Ishikawa (cell line): ENCODE results near the gene COPZ2.

Experiments used
- CEBPB ChIP-seq: IDR thresholded peaks from 2 replicates; pipeline ENCODE4 v1.6.1; 2012
- CREB1 ChIP-seq: IDR thresholded peaks from 2 replicates; pipeline ENCODE4 v1.6.1; 2012; ENCODE audit warnings: low read depth
- EGR1 ChIP-seq: IDR thresholded peaks from 2 replicates; pipeline ENCODE4 v1.6.1; 2012
- EP300 ChIP-seq: IDR thresholded peaks from 2 replicates; pipeline ENCODE4 v1.6.1; 2012; ENCODE audit warnings: borderline replicate concordance
- FOXM1 ChIP-seq: IDR thresholded peaks from 2 replicates; pipeline ENCODE4 v1.6.1; 2012; ENCODE audit warnings: low read depth, borderline replicate concordance
- NFIC ChIP-seq: IDR thresholded peaks from 2 replicates; pipeline ENCODE4 v1.6.1; 2012
- RAD21 ChIP-seq: IDR thresholded peaks from 2 replicates; pipeline ENCODE4 v1.6.1; 2012; ENCODE audit warnings: low read depth
- TAF1 ChIP-seq: IDR thresholded peaks from 2 replicates; pipeline ENCODE4 v1.6.1; 2012; ENCODE audit warnings: low read depth, mild to moderate bottlenecking
- TCF12 ChIP-seq: IDR thresholded peaks from 2 replicates; pipeline ENCODE4 v1.6.1; 2012; ENCODE audit warnings: low read depth
- TEAD4 ChIP-seq: IDR thresholded peaks from 2 replicates; pipeline ENCODE4 v1.6.1; 2012
- YY1 ChIP-seq: IDR thresholded peaks from 2 replicates; pipeline ENCODE4 v1.6.1; 2012; ENCODE audit warnings: low read depth
- ZBTB7A ChIP-seq: IDR thresholded peaks from 2 replicates; pipeline ENCODE4 v1.6.1; 2012; ENCODE audit warnings: low read depth
- TF ChIP-seq, protein P1 (sequence below): IDR thresholded peaks from 2 replicates; pipeline ENCODE4 v1.6.1; 2012; ENCODE audit warnings: low read depth, mild to moderate bottlenecking
- TF ChIP-seq, protein P2 (sequence below): IDR thresholded peaks from 2 replicates; pipeline ENCODE4 v1.6.1; 2012
- TF ChIP-seq, protein P3 (sequence below): IDR thresholded peaks from 2 replicates; pipeline ENCODE4 v1.6.1; 2012

COPZ2 gene

GRCh38 chr17:48024149-48025039 is 13.2 kb downstream of the COPZ2 start:
- TF ChIP-seq EP300 (0 out of 2 replicates have a peak, but pooled peaks have one; percentile 11), CEBPB (no peak), YY1 (no peak; the same call in 1 of the 2 replicates), TEAD4 (peak; percentile 41; the same call in 1 of the 2 replicates), FOXM1 (no peak), TAF1 (no peak), TCF12 (peak; percentile 10; the same call in 1 of the 2 replicates), EGR1 (no peak), RAD21 (no peak), NFIC (no peak), ZBTB7A (no peak), CREB1 (no peak)
- TF ChIP-seq, protein P1, sequence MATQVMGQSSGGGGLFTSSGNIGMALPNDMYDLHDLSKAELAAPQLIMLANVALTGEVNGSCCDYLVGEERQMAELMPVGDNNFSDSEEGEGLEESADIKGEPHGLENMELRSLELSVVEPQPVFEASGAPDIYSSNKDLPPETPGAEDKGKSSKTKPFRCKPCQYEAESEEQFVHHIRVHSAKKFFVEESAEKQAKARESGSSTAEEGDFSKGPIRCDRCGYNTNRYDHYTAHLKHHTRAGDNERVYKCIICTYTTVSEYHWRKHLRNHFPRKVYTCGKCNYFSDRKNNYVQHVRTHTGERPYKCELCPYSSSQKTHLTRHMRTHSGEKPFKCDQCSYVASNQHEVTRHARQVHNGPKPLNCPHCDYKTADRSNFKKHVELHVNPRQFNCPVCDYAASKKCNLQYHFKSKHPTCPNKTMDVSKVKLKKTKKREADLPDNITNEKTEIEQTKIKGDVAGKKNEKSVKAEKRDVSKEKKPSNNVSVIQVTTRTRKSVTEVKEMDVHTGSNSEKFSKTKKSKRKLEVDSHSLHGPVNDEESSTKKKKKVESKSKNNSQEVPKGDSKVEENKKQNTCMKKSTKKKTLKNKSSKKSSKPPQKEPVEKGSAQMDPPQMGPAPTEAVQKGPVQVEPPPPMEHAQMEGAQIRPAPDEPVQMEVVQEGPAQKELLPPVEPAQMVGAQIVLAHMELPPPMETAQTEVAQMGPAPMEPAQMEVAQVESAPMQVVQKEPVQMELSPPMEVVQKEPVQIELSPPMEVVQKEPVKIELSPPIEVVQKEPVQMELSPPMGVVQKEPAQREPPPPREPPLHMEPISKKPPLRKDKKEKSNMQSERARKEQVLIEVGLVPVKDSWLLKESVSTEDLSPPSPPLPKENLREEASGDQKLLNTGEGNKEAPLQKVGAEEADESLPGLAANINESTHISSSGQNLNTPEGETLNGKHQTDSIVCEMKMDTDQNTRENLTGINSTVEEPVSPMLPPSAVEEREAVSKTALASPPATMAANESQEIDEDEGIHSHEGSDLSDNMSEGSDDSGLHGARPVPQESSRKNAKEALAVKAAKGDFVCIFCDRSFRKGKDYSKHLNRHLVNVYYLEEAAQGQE: no peak
- TF ChIP-seq, protein P2, sequence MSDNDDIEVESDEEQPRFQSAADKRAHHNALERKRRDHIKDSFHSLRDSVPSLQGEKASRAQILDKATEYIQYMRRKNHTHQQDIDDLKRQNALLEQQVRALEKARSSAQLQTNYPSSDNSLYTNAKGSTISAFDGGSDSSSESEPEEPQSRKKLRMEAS: peak; percentile 29; the same call in 1 of the 2 replicates
- TF ChIP-seq, protein P3, sequence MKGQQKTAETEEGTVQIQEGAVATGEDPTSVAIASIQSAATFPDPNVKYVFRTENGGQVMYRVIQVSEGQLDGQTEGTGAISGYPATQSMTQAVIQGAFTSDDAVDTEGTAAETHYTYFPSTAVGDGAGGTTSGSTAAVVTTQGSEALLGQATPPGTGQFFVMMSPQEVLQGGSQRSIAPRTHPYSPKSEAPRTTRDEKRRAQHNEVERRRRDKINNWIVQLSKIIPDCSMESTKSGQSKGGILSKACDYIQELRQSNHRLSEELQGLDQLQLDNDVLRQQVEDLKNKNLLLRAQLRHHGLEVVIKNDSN: no peak

DNA sequence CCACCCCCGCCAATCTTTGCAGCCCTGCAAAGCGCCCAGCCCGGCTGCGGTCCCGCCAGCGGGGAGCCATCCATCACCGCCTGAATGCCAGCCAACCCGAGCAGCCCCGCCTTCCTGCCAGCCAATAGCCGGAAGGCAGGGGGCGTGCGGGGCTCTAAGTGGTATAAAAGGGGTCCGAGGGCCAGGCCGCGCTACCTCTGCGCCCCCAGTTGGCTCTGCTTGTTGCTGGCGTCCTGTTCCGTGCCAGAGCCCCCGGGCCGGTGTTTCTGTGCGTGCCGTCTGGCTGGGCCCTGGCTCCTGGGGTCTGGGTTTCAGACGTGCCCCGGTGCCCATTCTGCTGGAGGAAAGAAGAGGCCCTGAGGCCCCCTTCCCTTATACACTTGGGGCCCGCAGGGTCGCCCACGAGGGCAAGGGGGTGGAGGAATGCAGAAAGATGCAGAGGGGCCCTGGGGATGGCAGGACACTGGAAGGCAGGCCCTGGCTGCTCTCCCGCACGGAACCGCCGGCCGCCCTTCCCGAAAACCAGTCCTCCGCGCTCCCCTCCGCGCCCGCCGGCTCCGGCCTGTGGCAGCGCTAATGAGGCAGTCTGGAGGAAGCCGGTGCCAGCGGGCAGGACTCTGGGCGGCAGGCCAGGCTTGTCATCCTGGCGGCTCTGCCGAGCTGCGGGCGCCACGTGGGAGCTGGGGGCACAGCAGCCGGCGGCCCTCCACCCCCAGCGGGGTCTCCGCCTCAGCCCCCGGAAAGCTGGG is 14.0 kb downstream of the COPZ2 start:
- TF ChIP-seq TEAD4 (0 out of 2 replicates have a peak, but pooled peaks have one; percentile 10), EP300 (no peak), CEBPB (no peak), YY1 (no peak), NFIC (peak; percentile 84), FOXM1 (0 out of 2 replicates have a peak, but pooled peaks have one; percentile 30), CREB1 (no peak), TCF12 (peak; percentile 20; the same call in 1 of the 2 replicates), EGR1 (no peak), TAF1 (peak; percentile 18; the same call in 1 of the 2 replicates), ZBTB7A (peak; percentile 82), RAD21 (no peak)
- TF ChIP-seq, protein P3: peak; percentile 57
- TF ChIP-seq, protein P2: peak; percentile 91
- TF ChIP-seq, protein P1: no peak

- TF ChIP-seq, protein P2: no peak
These were observed 14.7 kb downstream of the COPZ2 start for GRCh38 chr17:48022901-48023300.

DNA sequence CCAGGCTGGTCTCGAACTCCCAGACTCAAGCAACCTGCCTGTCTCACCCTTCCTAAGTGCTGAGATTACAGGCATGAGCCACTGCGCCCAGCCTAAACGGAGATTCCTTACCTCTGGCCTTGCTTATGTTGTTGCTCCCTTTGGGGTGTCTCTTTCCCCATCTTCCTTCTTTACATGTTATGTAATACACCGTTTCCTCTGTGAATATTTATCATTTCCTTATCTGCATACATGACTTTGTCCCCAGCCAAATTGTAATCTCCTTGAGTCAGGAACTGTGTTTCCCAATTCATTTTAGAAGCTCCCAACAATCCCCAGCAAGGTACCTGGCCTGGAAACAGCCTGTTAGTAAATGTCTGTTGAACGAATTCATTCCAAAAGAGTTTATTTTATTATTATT is 15.7 kb downstream of the COPZ2 start:
- TF ChIP-seq TCF12 (no peak), FOXM1 (no peak), RAD21 (no peak), NFIC (no peak), TEAD4 (no peak)
- TF ChIP-seq, protein P2: no peak
- TF ChIP-seq, protein P3: no peak
